Measurements from ENCODE around the gene HECTD3. TPM values are rescaled to one million over a fixed set of nuclear protein-coding genes. Genes with fewer than 3 reads are reported as not detected.

Gene HECTD3
- total and polyA plus RNA-seq, 9 of the 15 experiments (the other 6 are each of a cell fraction or from before 2014, with no cell fraction given), result 6.3 to 50.8 (median 18.9) TPM

DNA sequence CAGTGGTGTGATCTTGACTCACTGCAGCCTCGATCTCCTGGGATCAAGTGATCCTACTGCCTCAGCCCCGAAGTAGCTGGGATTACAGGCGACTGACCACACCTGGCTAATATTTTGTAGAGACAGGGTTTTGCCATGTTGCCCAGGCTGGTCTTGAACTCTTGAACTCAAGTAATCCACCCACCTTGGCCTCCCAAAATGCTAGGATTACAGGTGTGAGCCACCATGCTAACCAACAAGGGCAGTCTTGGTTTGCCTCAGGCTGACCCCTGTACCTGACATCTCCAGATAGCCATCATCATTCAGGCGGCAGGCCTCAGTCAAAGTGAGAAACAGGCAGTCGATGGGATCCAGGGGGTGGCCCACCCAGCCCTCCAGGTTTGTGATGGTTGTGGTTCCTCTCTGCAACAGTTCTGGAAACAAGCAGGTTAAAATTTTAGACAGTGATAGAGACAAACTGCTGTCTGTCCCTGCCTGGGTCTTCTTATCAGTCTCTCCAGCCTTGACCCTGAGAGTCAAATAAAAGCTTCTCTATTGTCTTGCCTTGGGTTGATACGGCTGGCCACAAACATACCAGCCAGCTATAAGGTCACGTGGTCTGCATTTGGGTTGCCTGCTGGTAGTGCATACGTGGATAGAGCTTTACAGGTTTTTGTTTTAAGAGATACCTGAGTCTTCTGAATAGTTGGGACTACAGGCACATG, 27.7 kb upstream of the HECTD3 start (continued):
- TF ChIP-seq RERE (CRISPR knock-in tag; IDR thresholded peaks at IDR 0.05; ENCODE audit: borderline replicate concordance) (0 out of 2 replicates have a peak, but pooled peaks have one; percentile 15), CXXC5 (CRISPR knock-in tag; IDR thresholded peaks at IDR 0.05) (peak; percentile 77), ZBED1 (IDR thresholded peaks at IDR 0.05) (no peak), NFE2 (IDR thresholded peaks at IDR 0.05; ENCODE audit: low read depth) (peak; percentile 55), ZNF740 (CRISPR knock-in tag; IDR thresholded peaks at IDR 0.05) (no peak), ZNF740 (tag; IDR thresholded peaks at IDR 0.05) (no peak), ZBTB7A (IDR thresholded peaks at IDR 0.05; ENCODE audit: borderline replicate concordance, control insufficient read depth, low read depth, low read length) (no peak), ZNF449 (CRISPR knock-in tag; IDR thresholded peaks at IDR 0.05) (0 out of 2 replicates have a peak, but pooled peaks have one; percentile 49), SMARCC2 (IDR thresholded peaks at IDR 0.05; ENCODE audit: low read depth) (peak; percentile 78), HDAC3 (IDR thresholded peaks at IDR 0.05; ENCODE audit: borderline replicate concordance, partially characterized antibody) (peak; percentile 93), RBM22 (IDR thresholded peaks at IDR 0.05; ENCODE audit: low read depth, low read length, poor library complexity, severe bottlenecking) (no peak), ELF4 (CRISPR knock-in tag; IDR thresholded peaks at IDR 0.05) (peak; percentile 56; the same call in 1 of the 2 replicates), POLR2A (conservative IDR thresholded peaks at IDR 0.05) (no peak), NRF1 (conservative IDR thresholded peaks at IDR 0.05 in 1 of 2, IDR thresholded peaks at IDR 0.05 in 1 of 2) (no peak), SOX6 (IDR thresholded peaks at IDR 0.05) (peak; percentile 100), LCOR (CRISPR knock-in tag; IDR thresholded peaks at IDR 0.05) (peak; percentile 82), HNRNPH1 (optimal IDR thresholded peaks at IDR 0.05; ENCODE audit: low read depth, low read length) (no peak), NFIC (IDR thresholded peaks at IDR 0.05) (peak; percentile 91)
- TF ChIP-seq, protein P1, sequence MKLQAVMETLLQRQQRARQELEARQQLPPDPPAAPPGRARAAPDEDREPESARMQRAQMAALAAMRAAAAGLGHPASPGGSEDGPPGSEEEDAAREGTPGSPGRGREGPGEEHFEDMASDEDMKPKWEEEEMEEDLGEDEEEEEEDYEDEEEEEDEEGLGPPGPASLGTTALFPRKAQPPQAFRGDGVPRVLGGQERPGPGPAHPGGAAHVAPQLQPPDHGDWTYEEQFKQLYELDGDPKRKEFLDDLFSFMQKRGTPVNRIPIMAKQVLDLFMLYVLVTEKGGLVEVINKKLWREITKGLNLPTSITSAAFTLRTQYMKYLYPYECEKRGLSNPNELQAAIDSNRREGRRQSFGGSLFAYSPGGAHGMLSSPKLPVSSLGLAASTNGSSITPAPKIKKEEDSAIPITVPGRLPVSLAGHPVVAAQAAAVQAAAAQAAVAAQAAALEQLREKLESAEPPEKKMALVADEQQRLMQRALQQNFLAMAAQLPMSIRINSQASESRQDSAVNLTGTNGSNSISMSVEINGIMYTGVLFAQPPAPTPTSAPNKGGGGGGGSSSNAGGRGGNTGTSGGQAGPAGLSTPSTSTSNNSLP (IDR thresholded peaks at IDR 0.05; ENCODE audit: borderline replicate concordance, low read depth, low read length), result 0 out of 2 replicates have a peak, but pooled peaks have one; percentile 69
